ENCODE measurements around the gene SLC12A4.
A peak's percentile ranks its signal among the peaks of the same experiment; 100 is the strongest.

SLC12A4 gene

GRCh38 chr16:67963292-67963661 is 5.2 kb downstream of the SLC12A4 start:
- DNase-seq (ENCODE audit: low spot score): no peak

DNA sequence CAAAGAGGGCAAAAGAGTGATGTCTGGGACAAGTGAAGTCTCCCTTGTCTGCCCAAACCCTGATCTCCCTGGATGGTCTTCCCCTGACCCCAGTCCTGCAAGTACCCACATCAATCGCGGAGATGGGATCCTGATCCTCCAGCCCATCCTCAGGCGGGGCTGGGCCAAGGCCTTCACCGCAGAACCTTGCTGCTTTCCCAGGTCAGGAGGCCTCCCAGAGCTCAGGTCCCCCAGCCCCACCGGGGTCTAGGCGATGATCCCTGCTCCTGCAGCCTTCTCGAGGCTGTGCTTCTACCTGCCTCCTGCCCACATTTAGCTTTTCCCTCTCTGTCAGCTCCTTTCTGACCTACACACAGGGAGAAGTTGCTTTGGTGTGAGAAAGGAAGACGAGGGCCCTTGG is 6.3 kb downstream of the SLC12A4 start:
- DNase-seq (ENCODE audit: low spot score): no peak

- no peak for DNase-seq (ENCODE audit: low spot score)
Measured at GRCh38 chr16:67961551-67961957, 6.9 kb downstream of the SLC12A4 start.

GRCh38 chr16:67959536-67960329 is 8.7 kb downstream of the SLC12A4 start:
- DNase-seq (ENCODE audit: low spot score): no peak

- no peak for DNase-seq (ENCODE audit: low spot score)
Measured at GRCh38 chr16:67957622-67958021, 10.8 kb downstream of the SLC12A4 start.

DNA sequence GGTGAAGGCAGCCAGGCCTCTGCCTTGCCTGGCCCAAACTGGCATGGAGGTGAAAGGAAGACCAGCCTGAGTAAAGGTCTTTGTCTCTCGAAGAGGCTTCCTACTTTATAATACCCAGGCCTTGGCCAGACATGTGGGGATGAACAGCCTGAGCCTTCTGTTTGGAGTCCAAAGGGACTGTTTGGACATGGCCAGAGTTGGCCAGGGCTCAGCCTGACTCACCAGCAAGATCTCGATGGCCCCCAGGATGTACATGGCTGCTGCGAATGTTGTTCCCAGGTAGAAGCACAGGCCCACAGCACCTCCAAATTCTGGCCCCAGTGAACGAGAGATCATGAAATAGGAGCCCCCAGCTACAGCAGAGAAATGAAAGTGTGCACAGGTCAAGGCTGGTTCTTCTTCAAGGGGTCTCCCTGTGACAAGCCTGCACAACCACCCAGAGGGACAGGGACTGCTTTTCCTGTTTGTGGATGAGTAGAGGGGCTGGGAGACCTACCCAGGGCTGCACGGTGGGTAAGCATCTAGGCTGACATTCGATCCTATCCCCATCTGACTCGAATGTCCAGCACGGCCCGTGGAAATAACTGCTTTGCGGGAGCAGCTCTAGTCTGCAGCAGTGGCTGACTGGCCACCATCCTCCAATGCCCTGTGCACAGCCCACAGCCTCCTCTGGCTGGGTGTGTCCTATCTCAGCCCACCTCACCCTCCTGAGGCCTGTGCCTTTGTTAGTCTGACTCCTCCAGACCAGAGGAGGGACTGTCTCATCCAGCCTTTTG is 13.8 kb downstream of the SLC12A4 start:
- DNase-seq (ENCODE audit: low spot score): no peak

- DNase-seq (ENCODE audit: low spot score): no peak
Measured at GRCh38 chr16:67953641-67954375, 14.6 kb downstream of the SLC12A4 start.

DNA sequence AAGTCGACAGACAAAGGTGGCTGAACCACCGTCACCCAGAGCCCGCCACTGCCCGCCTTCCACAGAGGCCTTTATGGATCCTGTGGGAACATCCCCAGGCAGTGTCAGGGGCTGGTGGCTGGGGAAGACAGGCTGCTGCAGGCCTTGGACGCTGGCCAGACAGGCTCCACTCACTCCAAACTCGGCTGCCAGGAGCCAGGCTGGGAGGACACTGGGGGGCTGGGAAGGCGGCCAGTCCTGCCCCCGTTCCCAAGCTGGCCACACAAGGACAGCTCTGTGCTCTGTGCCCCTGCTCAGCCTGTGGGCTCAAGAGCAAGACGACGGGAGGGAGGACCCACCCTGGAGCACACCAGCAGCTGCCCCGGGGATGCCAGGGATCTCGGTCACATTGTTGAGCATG is 17.0 kb downstream of the SLC12A4 start:
- DNase-seq (ENCODE audit: low spot score): no peak

- DNase-seq (ENCODE audit: low spot score): no peak
Measured at GRCh38 chr16:67950335-67950843, 18.0 kb downstream of the SLC12A4 start.

DNA sequence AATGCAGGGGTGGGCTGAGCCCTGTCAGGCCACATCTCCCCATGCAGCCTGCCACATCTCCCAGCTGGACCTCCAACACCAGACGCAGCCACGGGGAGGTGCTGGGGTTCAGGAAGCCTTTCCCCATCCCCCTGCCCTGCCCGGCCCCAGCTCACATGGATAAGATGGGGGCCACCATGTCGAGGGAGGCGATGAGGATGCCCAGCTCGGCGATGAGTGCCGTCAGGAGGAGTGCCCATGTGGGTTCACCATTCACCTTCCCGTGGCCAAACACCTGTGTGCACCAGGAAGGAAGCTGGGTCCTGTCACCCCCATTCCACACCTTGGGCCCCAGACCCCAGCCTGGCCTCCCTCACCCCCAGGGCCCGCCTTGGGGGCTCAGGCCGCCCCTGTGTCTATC is 18.8 kb downstream of the SLC12A4 start:
- no peak for DNase-seq (ENCODE audit: low spot score)

- DNase-seq (ENCODE audit: low spot score): no peak
Measured at GRCh38 chr16:67948015-67948414, 20.4 kb downstream of the SLC12A4 start.

GRCh38 chr16:67946966-67947558 is 21.4 kb downstream of the SLC12A4 start:
- no peak for DNase-seq (ENCODE audit: low spot score)

- DNase-seq (ENCODE audit: low spot score): no peak
Measured at GRCh38 chr16:67946128-67946569, 22.3 kb downstream of the SLC12A4 start.

DNA sequence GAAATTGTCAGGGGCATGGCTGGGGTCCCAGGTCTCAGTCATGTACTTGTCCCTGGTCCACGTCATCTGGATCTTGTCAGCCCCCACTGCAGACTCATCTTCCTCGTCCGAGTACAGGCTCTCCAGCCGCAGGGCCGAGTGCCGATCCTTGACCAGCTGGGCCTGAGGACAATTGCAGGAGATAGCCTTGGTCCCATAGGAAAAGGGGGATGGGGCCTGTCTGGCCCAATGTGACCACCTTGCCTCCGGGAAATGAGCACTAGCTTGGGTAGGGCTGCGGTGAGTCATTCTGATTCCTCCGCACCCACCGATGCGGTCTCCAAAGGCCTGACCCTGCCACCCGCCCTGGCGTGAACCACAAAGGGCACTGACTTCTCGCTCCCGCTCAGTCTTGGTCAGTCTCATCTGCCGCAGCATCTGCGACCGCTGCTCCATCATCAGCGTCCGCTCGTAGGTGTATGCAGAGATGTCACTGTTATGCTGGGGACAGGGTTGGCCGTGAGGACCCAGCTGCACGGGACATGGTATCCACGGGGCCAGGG is 23.0 kb downstream of the SLC12A4 start:
- DNase-seq (ENCODE audit: low spot score): no peak

- DNase-seq (ENCODE audit: low spot score): no peak
Measured at GRCh38 chr16:67944690-67945391, 23.6 kb downstream of the SLC12A4 start.

DNA sequence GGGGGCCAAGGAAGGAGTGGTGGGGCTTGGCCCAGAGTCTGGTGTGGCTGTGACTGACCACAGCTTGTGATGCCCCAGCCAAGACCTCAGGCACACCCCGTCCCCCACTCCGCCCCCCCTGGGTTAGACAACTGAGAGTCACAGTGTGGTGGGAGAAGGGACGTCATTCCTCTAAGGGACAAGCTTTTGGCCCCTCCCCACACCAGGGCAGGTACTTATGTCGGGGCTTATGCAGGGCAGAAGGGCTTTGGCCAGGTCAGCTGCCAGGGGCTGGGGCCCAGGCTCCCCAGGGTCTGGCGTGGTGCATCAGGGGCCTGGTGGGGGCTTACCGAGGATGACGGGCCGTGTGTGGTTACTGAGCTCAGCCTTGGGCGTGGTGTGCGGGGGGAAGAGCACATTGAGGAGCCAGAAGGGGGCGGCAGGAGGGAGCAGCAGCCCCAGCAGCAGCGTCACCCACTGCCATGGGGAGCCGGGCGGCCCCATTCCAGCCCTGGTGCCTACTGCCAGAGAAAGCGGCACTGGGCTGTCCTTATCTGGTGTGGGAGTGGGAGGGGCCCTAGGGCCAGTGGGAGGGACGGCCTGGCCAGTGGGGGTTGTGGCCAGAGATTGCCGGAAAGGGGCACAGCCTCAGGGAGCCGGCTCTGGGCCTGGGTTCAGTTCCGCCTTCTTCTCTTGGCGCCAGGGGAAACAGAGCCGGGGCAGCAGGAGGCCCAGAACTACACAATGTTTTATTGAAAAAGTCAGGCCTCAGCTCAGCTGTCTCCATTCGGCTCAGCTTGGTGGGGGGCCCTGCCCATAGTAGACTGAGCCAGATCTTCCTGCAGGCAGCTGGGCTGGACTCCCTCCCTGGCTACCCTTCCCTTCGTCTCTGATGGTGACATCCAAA is 24.6 kb downstream of the SLC12A4 start, which contains the start of gene LCAT:
TSS of gene LCAT (minus strand) at position 502 of the 886 bp plus-strand sequence. CDS start at position 483, 19 bp downstream.
- DNase-seq (ENCODE audit: low spot score): no peak

- DNase-seq (ENCODE audit: low spot score): no peak
Measured at GRCh38 chr16:67943256-67943618, 25.2 kb downstream of the SLC12A4 start.

DNA sequence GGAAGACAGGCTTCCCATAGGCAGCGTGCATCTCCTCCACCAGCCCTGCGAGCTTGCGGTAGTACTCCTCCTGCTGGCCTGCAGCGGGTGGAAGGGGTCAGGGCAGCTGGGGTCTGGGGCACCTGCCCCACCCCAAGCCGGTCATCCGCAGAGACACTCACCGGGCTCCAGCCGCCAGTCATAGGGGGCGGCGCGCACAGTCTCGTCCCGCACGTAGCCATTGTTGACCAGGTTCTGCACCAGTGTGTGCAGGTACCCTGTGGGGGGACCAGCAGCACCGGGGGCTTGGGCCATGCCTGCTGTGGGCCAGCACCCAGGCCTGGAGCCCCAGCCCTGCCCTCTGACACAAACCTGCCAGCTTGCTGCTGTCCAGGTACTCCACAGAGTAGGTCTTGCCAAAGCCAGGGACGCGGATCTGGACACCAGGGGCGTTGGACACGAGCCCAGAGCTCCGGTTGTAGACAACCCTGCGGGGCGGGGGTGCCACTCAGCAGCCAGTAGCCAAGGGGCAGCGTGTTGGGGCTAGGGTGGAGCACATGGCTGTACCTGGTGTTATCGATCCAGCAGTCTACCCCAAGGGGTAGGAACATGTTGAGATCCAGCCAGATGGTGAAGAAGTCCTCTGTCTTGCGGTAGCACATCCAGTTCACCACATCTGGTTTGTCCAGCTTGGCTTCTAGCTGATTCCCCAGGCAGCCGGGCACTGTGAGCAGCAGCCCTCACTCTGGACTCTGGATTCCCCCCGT is 25.8 kb downstream of the SLC12A4 start:
- no peak for DNase-seq (ENCODE audit: low spot score)

DNA sequence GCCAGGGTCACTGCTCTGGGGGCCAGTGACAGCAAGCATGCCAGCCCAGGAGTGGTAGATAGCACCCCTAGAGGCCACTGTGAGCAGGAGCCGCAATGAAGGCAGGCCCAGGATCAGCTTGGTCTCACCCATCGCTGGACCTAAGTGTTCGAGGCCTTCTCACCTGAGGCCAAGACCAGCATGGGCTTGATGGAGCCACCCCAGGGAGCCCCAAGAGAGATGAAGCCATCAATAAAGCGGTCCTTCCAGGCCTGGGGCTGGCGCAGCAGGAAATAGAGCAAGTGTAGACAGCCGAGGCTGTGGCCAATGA is 26.3 kb downstream of the SLC12A4 start:
- DNase-seq (ENCODE audit: low spot score): peak; percentile 70

Data from germinal center (tissue), 1 donor.